GM21717 (cell line): ENCODE results near the gene NCCRP1.

Experiments used
- ATAC-seq: cut with Tn5 transposase; IDR thresholded peaks from one replicate; pipeline ENCODE4 v1.9.1; 2021; ENCODE audit warnings: mild to moderate bottlenecking, moderate library complexity; ENCODE audit not compliant: unreplicated experiment

The NCCRP1 gene

DNA sequence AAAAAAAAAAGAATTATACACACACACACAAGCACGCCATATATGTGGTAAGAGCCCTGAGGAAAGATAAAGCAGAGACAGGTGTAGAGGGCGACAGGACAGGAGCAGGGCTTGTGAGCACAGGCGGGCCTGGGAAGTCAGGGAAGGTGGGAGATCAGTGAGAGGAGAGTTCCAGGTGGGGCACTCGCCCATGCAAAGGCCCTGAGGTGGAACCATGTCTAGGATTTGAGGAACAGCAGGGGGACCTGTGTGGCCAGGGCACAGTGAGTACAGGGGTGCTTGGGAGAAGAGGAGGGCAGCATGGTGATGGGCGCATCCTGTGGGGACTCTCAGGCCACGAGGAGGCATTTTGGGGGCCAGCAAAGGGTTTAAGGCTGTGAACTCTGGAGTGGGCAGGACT is 32.5 kb upstream of the NCCRP1 start:
- no peak for ATAC-seq

DNA sequence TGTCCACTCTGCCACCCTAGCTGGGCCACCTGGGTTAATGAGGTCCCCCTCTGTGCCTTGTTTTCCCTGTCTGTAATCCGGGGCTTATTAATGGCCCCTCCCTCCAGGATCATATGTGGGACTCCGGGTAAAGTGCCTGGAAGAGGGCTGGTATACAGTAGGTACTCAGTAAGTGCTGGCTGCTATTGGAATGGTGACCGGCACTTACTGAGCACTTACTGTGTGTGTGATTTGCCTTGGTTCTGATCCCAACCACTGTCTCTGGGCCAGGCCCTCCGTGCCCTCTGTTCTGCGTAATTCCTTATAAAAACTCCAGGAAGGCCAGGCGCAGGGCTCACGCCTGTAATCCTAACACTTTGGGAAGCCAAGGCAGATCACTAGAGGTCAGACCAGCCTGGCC is 30.9 kb upstream of the NCCRP1 start:
- ATAC-seq, result no peak

GRCh38 chr19:39166571-39167391 is 30.0 kb upstream of the NCCRP1 start:
- ATAC-seq, result no peak

DNA sequence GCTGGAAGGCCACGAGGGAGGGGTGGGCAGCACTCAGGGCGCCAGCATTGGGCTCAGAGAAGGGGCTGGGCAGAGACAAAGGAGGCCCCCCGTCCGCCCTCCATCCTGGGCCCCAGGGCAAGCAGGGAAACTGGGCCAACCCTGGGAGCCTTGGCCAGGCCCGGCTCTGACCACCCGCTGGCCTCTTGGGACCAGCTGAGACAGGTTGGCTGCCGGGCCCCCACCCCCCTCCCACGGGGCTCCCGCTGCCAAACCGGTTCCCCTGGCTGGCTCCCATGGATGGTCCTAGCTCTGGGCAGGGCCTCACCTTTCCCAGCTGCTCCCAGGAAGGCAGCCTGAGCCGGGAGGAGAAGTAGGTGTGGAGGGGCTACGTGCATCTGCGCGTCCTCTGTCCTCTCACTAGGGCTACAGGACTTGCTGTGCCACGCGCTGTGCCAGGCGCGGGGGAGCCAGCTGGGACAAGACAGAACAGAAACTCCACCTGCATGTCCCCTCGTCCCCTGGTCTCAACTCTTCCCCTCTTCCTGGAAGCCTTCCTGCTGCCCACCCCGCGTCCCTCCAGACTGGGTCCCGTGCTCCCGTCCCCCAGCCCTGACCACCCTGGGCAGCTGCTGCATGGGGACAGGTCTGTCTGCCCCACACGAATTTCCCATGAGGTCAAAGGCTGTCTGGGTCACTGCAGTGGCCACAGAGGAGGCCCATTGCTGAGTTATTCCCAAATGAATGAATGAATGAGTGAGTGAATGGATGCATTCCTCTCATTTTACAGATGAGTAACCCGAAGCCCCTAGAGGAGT is 29.1 kb upstream of the NCCRP1 start:
- no peak for ATAC-seq

DNA sequence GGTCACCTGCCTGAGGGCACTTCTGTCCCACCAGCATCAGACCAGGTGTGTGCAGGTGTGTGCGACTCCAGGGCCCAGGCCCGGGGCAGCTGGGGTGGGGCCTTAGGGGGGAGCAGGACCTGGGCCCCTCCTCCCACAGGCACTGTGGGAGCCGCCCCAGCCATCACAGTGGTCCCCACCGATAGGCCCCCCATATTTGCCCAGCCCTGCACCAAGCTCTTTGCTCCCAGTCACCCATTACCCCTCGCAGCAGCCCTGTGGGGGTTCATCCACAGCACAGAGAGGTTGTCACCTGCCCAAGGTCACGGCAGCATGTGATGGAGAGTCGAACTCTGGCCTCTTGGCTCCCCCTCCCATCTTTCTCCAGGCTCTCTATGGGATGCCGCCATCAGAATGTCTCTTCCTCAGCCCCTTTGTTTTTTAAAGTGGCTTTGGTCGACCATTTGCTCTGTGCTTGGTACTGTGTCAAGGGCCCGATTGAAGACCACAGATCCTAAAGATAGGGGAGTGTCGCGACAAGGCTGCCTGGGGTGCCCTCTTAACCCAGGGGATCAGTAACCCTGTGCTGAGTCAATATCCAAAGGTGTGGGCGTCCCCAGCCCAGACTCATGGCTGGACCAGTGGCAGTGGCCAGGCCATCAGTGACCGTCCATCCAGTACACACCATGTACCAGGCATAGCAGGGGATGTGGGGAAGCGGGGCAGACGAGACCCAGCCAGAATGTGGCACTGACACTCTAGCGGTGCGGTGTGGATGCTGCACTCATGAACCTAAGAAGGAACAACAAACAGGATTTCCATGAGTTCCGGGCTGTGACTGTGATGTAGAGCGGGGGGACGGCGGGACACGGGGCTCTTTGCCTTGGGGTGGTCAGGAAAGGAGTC is 28.3 kb upstream of the NCCRP1 start:
- no peak for ATAC-seq

DNA sequence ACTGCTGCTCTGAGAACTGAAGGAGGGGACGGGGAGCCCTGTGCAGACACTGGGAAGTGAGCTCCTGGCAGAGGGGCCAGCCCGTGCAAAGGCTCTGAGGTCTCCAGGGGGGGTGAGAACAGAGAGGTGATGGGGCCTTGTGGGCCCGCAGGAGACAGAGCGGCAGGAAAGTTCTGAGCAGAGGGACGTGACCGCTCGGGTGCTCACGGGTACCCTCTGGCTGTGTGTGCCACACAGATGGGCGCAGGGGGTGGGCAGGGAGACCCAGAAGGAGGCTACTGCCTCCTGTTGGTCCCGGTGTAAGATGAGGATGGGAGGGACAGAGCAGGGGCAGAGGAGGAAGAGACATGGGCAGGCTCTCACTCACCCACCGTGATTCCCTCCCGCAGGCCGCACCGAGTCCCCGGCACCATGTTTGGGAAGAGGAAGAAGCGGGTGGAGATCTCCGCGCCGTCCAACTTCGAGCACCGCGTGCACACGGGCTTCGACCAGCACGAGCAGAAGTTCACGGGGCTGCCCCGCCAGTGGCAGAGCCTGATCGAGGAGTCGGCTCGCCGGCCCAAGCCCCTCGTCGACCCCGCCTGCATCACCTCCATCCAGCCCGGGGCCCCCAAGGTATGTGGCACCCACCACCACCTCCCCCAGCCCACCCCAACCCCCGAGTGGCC is 27.5 kb upstream of the NCCRP1 start:
- no peak for ATAC-seq

DNA sequence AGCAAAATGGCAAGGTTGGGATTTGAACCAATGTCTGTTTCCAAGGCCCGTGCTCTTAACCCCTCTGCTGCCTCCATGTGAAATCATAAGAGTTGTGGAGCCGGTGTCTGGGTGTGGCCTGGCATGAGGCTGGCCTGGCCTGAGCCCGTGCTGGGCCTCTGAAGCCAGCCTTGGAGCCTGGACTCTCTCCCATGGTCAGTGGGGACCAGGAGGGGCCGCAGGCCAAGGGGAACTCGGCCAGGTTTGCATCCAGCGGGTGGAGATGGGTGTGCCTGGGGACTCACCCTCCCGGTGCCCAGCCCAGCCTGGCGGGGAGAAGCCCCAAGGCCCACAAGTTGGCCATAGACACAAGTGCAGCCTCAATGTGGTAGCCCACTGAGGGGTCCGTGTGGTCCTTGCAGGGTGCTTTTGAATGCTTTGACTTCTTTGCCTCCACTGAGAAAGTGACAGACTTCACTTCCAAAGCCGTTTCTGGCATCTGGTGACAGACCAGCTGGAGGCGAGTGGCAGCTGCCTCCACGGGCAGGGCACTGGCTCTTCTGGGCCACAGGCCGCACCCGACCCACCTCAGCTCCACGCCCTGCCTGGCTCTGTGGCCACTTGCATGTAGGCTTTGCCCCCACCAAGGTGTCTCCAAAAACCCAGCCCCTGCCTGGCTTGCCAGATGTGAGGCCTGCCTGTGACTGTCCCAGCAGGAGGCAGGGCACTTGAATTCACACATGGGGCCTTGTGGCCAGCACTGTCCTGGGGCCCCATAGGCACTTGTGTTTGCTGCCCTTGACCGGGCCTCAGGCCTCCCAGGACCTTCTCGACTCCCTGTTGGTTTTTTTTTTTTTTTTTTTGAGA is 26.2 kb upstream of the NCCRP1 start:
- no peak for ATAC-seq

DNA sequence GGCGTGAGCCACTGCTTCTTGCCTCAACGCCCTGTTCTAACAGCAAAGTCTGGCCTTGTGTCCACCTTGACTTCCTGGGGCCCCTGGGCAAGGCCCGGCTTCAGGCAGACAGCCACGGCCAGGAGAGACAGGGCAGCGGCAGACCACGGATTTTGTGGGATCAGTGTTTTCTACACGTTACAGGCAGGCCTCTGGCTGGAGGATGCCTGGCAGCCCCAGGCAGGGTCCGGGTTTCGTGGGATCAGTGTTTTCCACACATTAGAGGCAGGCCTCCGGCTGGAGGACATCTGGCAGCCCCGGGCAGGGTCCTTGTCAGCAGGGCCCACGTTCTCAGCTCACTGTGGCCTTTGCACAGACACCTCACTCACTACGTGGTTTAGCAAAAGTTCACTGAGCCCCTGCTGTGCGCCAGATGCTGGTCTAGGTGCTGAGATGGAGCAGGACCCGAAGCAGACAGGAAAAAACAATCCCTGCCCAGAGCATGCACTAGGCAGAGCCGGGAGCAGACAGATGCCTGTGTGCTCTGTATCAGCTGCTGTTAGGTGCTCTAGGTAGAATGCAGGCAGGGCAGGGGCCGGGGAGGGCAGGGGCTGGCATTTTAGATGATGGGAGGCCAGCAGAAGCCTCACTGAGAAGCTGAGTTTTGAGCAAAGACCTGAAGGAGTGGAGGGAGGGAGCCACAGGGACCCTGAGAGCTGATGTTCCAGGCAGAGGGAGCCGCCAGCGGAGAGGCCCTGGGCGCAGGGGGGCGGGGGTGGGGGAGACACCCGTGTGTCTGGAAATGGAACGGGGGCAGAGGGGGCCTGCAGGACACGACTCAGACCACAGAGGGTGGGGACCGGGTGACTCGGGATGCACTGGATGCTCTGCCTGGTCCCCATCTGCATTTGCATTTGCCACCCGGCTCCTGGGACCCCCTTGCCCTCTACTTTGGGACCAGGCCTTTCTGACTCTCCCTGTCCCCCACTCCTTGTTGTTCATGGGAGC is 25.0 kb upstream of the NCCRP1 start:
- no peak for ATAC-seq

GRCh38 chr19:39172700-39173501 is 23.9 kb upstream of the NCCRP1 start:
- ATAC-seq, result no peak

GRCh38 chr19:39173502-39173991 is 23.2 kb upstream of the NCCRP1 start:
- no peak for ATAC-seq

DNA sequence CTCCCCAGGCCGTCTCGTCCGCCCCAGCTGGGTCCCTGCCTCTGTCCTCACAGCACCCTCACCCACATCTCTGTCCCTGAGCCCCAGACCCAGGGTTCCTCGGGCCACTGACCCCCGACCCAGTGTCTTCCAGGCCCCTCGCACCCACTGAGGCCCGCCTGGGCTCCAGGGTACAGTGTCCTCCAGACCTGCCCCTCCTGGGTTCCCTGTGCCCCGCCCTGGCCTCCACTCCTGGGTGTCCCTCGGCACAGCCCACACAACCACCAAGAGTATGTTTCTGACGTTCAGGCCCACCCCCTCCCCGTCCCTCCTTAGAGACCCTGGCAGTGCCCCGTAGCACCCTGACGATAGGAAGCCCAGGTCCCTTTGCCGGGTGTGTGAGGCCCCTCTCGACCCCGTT is 22.6 kb upstream of the NCCRP1 start:
- ATAC-seq, result no peak

- ATAC-seq, result no peak
Observed at GRCh38 chr19:39174558-39175544, 21.9 kb upstream of the NCCRP1 start.

DNA sequence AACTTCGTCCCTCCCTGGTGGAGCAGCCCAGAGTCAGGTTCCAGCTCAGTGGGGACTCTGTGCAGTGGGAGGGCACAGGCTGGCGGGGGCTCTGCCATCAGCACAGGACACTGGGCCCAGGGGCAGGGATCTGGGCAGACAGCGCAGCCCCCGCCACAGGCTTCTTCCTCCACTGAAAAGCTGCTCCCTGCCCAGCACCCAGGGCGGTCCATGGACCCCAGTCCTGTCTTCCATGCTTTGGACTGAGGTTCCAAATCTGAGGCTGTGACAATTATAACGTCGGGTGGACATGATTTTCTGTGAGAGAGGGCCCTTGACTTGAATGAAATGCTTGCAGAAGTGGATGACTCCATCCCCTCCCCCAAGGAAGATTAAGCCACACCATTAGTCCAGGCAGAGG is 21.2 kb upstream of the NCCRP1 start:
- ATAC-seq, result no peak

DNA sequence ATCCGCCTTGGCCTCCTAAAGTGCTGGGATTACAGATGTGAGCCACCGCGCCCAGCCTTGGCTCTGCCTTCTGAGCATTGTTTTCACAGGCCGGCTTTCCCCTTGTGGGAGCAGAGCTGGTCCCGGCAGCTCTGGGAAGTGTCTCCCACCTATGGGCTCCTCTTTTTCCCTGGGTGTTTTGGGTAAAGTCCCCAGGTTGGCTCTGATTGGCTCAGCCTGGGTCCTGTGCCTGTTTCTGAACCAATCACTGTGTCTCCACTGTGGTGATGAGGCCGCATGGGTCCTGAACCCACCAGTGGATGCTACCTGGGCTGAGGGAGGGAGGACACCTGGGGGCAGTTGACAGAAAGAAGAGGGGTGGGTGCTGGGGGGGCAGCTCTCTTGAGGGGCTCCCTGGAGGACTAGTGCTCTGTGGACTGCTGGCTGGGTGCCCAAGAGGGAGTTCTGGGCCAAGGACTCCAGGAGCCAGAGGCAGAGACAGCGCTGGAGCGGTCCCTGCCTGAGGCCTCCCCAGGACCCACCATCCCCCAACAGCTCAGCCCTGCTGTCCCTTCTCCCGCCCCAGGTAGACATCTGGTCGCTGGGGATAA is 19.6 kb upstream of the NCCRP1 start:
- ATAC-seq, result no peak

GRCh38 chr19:39177736-39178135 is 19.0 kb upstream of the NCCRP1 start:
- no peak for ATAC-seq
